WTC11 (cell line): ENCODE data around the gene MMP17. TPM values are rescaled to one million over a fixed set of nuclear protein-coding genes. Genes with fewer than 3 reads are reported as not detected.

ENCODE experiments used
- ATAC-seq: fragments of 200-7000 bp; cut with Tn5 transposase; 2 replicates; pipeline ENCODE4 v1.10.0; 2021; ENCODE audit warnings: mild to moderate bottlenecking, moderate library complexity
- CTCF ChIA-PET: fragments of 300-600 bp; sonication (Branson Sonifier 250); formaldehyde crosslinking; loops from one replicate; lab custom pipeline; 2021; ENCODE audit warnings: antibody characterized with exemption; lab: Charles Lee
- POLR2A ChIA-PET: fragments of 350-600 bp; sonication (Branson Sonifier 250); formaldehyde crosslinking; loops from one replicate; lab custom pipeline; 2021; ENCODE audit warnings: antibody characterized with exemption; lab: Charles Lee
- DNase-seq: peaks from one replicate; pipeline ENCODE4 v3.0.0; 2021; ENCODE audit warnings: low spot score
- H3K27ac Mint-ChIP-seq: 2 replicates; pipeline ENCODE4 v1.8.0; 2021; ENCODE audit warnings: mixed read lengths
- H3K27me3 Mint-ChIP-seq: 2 replicates; pipeline ENCODE4 v1.8.0; 2021; ENCODE audit warnings: low read depth, mild to moderate bottlenecking, moderate library complexity, mixed read lengths
- H3K36me3 Mint-ChIP-seq: 2 replicates; pipeline ENCODE4 v1.8.0; 2021; ENCODE audit warnings: mixed read lengths
- H3K4me1 Mint-ChIP-seq: 2 replicates; pipeline ENCODE4 v1.8.0; 2022; ENCODE audit warnings: mixed read lengths
- H3K4me3 Mint-ChIP-seq: 2 replicates; pipeline ENCODE4 v1.8.0; 2021; ENCODE audit warnings: mild to moderate bottlenecking, moderate library complexity, mixed read lengths
- H3K9me3 Mint-ChIP-seq: 2 replicates; pipeline ENCODE4 v1.8.0; 2021; ENCODE audit warnings: mixed read lengths
- AR ChIP-seq: fragments of 250-450 bp; sonication (Bioruptor Pico); IDR thresholded peaks from 2 replicates; pipeline ENCODE4 v1.9.0; 2021; ENCODE audit warnings: mild to moderate bottlenecking
- CDX4 ChIP-seq: fragments of 250-450 bp; sonication (Bioruptor Pico); IDR thresholded peaks from 2 replicates; pipeline ENCODE4 v1.9.0; 2021; ENCODE audit warnings: moderate library complexity, mild to moderate bottlenecking, inconsistent platforms, borderline replicate concordance
- EMX1 ChIP-seq: fragments of 250-450 bp; sonication (Bioruptor Pico); IDR thresholded peaks from 2 replicates; pipeline ENCODE4 v1.8.0; 2021; ENCODE audit warnings: mild to moderate bottlenecking
- NFYB ChIP-seq: sonication (generic); formaldehyde crosslinking; conservative IDR thresholded peaks from 2 replicates; pipeline ENCODE4 v1.8.0; 2022; ENCODE audit warnings: low read depth, missing genetic modification reagents
- RORB ChIP-seq: fragments of 250-450 bp; sonication (Bioruptor Pico); IDR thresholded peaks from 2 replicates; pipeline ENCODE4 v1.9.0; 2021; ENCODE audit warnings: mild to moderate bottlenecking
- SMAD3 ChIP-seq: sonication (generic); formaldehyde crosslinking; IDR thresholded peaks from 2 replicates; pipeline ENCODE4 v1.8.0; 2022; ENCODE audit warnings: missing genetic modification reagents, mild to moderate bottlenecking, borderline replicate concordance
- SMAD4 ChIP-seq: sonication (generic); formaldehyde crosslinking; IDR thresholded peaks from 2 replicates; pipeline ENCODE4 v1.8.0; 2022; ENCODE audit warnings: mild to moderate bottlenecking, missing genetic modification reagents
- STAT6 ChIP-seq: sonication (generic); formaldehyde crosslinking; conservative IDR thresholded peaks from 2 replicates; pipeline ENCODE4 v1.8.1; 2023; ENCODE audit warnings: mild to moderate bottlenecking, low read depth, missing genetic modification reagents, moderate library complexity
- ZBTB43 ChIP-seq: sonication (generic); formaldehyde crosslinking; IDR thresholded peaks from 2 replicates; pipeline ENCODE4 v1.8.1; 2023; ENCODE audit warnings: mild to moderate bottlenecking, missing genetic modification reagents
- ZNF121 ChIP-seq: sonication (generic); formaldehyde crosslinking; IDR thresholded peaks from 2 replicates; pipeline ENCODE4 v1.8.0; 2023; ENCODE audit warnings: missing genetic modification reagents
- ZNF281 ChIP-seq: sonication (generic); formaldehyde crosslinking; IDR thresholded peaks from 2 replicates; pipeline ENCODE4 v1.8.0; 2023; ENCODE audit warnings: mild to moderate bottlenecking, missing genetic modification reagents
- ZNF396 ChIP-seq: fragments of 250-450 bp; sonication (Bioruptor Pico); IDR thresholded peaks from 2 replicates; pipeline ENCODE4 v1.8.0; 2021; ENCODE audit warnings: mild to moderate bottlenecking, moderate library complexity, borderline replicate concordance
- ZNF512 ChIP-seq: sonication (generic); formaldehyde crosslinking; IDR thresholded peaks from 2 replicates; pipeline ENCODE4 v1.8.1; 2022; ENCODE audit warnings: missing genetic modification reagents, borderline replicate concordance
- ZNF532 ChIP-seq: fragments of 250-450 bp; sonication (Bioruptor Pico); IDR thresholded peaks from 2 replicates; pipeline ENCODE4 v1.9.0; 2021; ENCODE audit warnings: mild to moderate bottlenecking, borderline replicate concordance
- ZNF671 ChIP-seq: fragments of 250-450 bp; sonication (Bioruptor Pico); IDR thresholded peaks from 2 replicates; pipeline ENCODE4 v1.8.0; 2021; ENCODE audit warnings: mild to moderate bottlenecking
- total RNA-seq: library from RNA; stranded (reverse); gene quantifications from 3 replicates; pipeline ENCODE4 v1.2.3, GENCODE V29; 2021

MMP17 gene
- total RNA-seq, 1 experiment from 2014 or later = 67.1 TPM

- ATAC-seq (no peak), DNase-seq (no peak)
- Mint-ChIP-seq H3K27me3 (no peaks in the 10 kb centered on the region), H3K4me1 (peaks cover 3% of the 10 kb centered on the region), H3K9me3 (peaks cover 4% of the 10 kb centered on the region), H3K27ac (no peak overlapping the region), H3K4me3 (no peak overlapping the region), H3K36me3 (peaks cover 18% of the 10 kb centered on the region)
- CTCF ChIA-PET = interaction anchor here (1.5 kb wide), 1 partner anchor 9 kb away, joined by 6 read pairs; no protein-coding TSS in a partner anchor
- POLR2A ChIA-PET = no interaction called here
- no peak for TF ChIP-seq ZNF121 (CRISPR knock-in tag)
- TF ChIP-seq CDX4 = no peak
- TF ChIP-seq ZNF396 (CRISPR knock-in tag) = no peak
- no peak for TF ChIP-seq ZNF671 (CRISPR knock-in tag)
- no peak for TF ChIP-seq STAT6
- no peak for TF ChIP-seq ZNF281 (CRISPR knock-in tag)
- no peak for TF ChIP-seq EMX1 (CRISPR knock-in tag)
- no peak for TF ChIP-seq RORB (CRISPR knock-in tag)
- no peak for TF ChIP-seq ZNF512 (CRISPR knock-in tag)
Observed at GRCh38 chr12:131805421-131805820, 22.8 kb upstream of the MMP17 start.

GRCh38 chr12:131806674-131807073, 21.5 kb upstream of the MMP17 start:
- no peak overlapping the region for H3K4me3 Mint-ChIP-seq
- TF ChIP-seq AR (CRISPR knock-in tag) = no peak
- peaks cover 13% of the 10 kb centered on the region for H3K36me3 Mint-ChIP-seq
- H3K9me3 Mint-ChIP-seq = peaks cover 4% of the 10 kb centered on the region
- DNase-seq (no peak), ATAC-seq (no peak)
- POLR2A ChIA-PET = no interaction called here
- no peaks in the 10 kb centered on the region for H3K27me3 Mint-ChIP-seq
- H3K27ac Mint-ChIP-seq = 0 out of 2 replicates have a peak overlapping the region, but pooled peaks have one; percentile 52
- CTCF ChIA-PET = interaction anchor here (1.5 kb wide), 1 partner anchor 10 kb away, joined by 6 read pairs; no protein-coding TSS in a partner anchor
- H3K4me1 Mint-ChIP-seq = peaks cover 8% of the 10 kb centered on the region

GRCh38 chr12:131808744-131809371, 19.3 kb upstream of the MMP17 start:
- Mint-ChIP-seq H3K4me1 (peaks cover 9% of the 10 kb centered on the region), H3K4me3 (no peak overlapping the region), H3K27ac (no peak overlapping the region), H3K36me3 (peaks cover 15% of the 10 kb centered on the region), H3K9me3 (peaks cover 17% of the 10 kb centered on the region), H3K27me3 (no peaks in the 10 kb centered on the region)
- POLR2A ChIA-PET = no interaction called here
- ATAC-seq (no peak), DNase-seq (no peak)
- CTCF ChIA-PET = no interaction called here
- TF ChIP-seq ZNF532 = no peak
- TF ChIP-seq ZBTB43 = no peak
- no peak for TF ChIP-seq SMAD4
- no peak for TF ChIP-seq SMAD3 (CRISPR knock-in tag)
- TF ChIP-seq NFYB (CRISPR knock-in tag) = no peak
